ENCODE measurements around the gene PRRT4. TPM values are rescaled to one million over a fixed set of nuclear protein-coding genes. Genes with fewer than 3 reads are reported as not detected.
A peak's percentile ranks its signal among the peaks of the same experiment; 100 is the strongest.

Gene PRRT4
- total and polyA plus RNA-seq, 9 of the 15 experiments (the other 6 are each of a cell fraction or from before 2014, with no cell fraction given): not detected

GRCh38 chr7:128409596-128410450 lies 48.3 kb upstream of the PRRT4 start, which contains the start of gene IMPDH1 (continued):
- TF ChIP-seq, protein P1, sequence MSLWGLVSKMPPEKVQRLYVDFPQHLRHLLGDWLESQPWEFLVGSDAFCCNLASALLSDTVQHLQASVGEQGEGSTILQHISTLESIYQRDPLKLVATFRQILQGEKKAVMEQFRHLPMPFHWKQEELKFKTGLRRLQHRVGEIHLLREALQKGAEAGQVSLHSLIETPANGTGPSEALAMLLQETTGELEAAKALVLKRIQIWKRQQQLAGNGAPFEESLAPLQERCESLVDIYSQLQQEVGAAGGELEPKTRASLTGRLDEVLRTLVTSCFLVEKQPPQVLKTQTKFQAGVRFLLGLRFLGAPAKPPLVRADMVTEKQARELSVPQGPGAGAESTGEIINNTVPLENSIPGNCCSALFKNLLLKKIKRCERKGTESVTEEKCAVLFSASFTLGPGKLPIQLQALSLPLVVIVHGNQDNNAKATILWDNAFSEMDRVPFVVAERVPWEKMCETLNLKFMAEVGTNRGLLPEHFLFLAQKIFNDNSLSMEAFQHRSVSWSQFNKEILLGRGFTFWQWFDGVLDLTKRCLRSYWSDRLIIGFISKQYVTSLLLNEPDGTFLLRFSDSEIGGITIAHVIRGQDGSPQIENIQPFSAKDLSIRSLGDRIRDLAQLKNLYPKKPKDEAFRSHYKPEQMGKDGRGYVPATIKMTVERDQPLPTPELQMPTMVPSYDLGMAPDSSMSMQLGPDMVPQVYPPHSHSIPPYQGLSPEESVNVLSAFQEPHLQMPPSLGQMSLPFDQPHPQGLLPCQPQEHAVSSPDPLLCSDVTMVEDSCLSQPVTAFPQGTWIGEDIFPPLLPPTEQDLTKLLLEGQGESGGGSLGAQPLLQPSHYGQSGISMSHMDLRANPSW (CRISPR knock-in tag; IDR thresholded peaks at IDR 0.05): 0 out of 2 replicates have a peak, but pooled peaks have one; percentile 75
- TF ChIP-seq, protein P2, sequence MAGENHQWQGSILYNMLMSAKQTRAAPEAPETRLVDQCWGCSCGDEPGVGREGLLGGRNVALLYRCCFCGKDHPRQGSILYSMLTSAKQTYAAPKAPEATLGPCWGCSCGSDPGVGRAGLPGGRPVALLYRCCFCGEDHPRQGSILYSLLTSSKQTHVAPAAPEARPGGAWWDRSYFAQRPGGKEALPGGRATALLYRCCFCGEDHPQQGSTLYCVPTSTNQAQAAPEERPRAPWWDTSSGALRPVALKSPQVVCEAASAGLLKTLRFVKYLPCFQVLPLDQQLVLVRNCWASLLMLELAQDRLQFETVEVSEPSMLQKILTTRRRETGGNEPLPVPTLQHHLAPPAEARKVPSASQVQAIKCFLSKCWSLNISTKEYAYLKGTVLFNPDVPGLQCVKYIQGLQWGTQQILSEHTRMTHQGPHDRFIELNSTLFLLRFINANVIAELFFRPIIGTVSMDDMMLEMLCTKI (IDR thresholded peaks at IDR 0.05; ENCODE audit: partially characterized antibody): no peak
- TF ChIP-seq, protein P3, sequence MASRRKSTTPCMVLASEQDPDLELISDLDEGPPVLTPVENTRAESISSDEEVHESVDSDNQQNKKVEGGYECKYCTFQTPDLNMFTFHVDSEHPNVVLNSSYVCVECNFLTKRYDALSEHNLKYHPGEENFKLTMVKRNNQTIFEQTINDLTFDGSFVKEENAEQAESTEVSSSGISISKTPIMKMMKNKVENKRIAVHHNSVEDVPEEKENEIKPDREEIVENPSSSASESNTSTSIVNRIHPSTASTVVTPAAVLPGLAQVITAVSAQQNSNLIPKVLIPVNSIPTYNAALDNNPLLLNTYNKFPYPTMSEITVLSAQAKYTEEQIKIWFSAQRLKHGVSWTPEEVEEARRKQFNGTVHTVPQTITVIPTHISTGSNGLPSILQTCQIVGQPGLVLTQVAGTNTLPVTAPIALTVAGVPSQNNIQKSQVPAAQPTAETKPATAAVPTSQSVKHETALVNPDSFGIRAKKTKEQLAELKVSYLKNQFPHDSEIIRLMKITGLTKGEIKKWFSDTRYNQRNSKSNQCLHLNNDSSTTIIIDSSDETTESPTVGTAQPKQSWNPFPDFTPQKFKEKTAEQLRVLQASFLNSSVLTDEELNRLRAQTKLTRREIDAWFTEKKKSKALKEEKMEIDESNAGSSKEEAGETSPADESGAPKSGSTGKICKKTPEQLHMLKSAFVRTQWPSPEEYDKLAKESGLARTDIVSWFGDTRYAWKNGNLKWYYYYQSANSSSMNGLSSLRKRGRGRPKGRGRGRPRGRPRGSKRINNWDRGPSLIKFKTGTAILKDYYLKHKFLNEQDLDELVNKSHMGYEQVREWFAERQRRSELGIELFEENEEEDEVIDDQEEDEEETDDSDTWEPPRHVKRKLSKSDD (conservative IDR thresholded peaks at IDR 0.05; ENCODE audit: low read length): no peak
- no peak for TF ChIP-seq HLTF (IDR thresholded peaks at IDR 0.05)
- TF ChIP-seq ELF2 (CRISPR knock-in tag; IDR thresholded peaks at IDR 0.05): peak; percentile 72
- TF ChIP-seq ZNF324 (CRISPR knock-in tag; IDR thresholded peaks at IDR 0.05): no peak
- TF ChIP-seq PTRF (tag; IDR thresholded peaks at IDR 0.05): no peak
- TF ChIP-seq CBX3 (IDR thresholded peaks at IDR 0.05; ENCODE audit: borderline replicate concordance in 1 of 2, low read length in 2 of 2): peak in 1 of 2 experiments; percentile 56; a peak in 1 of 3 replicates
- TF ChIP-seq HSF4 (CRISPR knock-in tag; IDR thresholded peaks at IDR 0.05; ENCODE audit: borderline replicate concordance): no peak
- TF ChIP-seq SLC30A9 (CRISPR knock-in tag; IDR thresholded peaks at IDR 0.05): no peak
- 0 out of 2 replicates have a peak, but pooled peaks have one; percentile 31 for TF ChIP-seq TOE1 (IDR thresholded peaks at IDR 0.05; ENCODE audit: borderline replicate concordance)
- no peak for TF ChIP-seq TOE1 (CRISPR knock-in tag; IDR thresholded peaks at IDR 0.05; ENCODE audit: borderline replicate concordance, low read depth)
- no peak for TF ChIP-seq RBM22 (IDR thresholded peaks at IDR 0.05; ENCODE audit: low read depth, low read length, poor library complexity, severe bottlenecking)
- TF ChIP-seq ZNF696 (CRISPR knock-in tag; conservative IDR thresholded peaks at IDR 0.05): no peak
- peak; percentile 95 for TF ChIP-seq HMGN3 (IDR thresholded peaks at IDR 0.05; ENCODE audit: borderline replicate concordance, extremely low read depth, insufficient read length, low read depth, low read length)
- TF ChIP-seq ZNF695 (CRISPR knock-in tag; IDR thresholded peaks at IDR 0.05): no peak
- TF ChIP-seq TAF15 (IDR thresholded peaks at IDR 0.05; ENCODE audit: low read depth, low read length): no peak
- TF ChIP-seq NR2F6 (CRISPR knock-in tag; IDR thresholded peaks at IDR 0.05): no peak
- TF ChIP-seq RBM39 (optimal IDR thresholded peaks at IDR 0.05; ENCODE audit: low read depth, low read length): no peak
- TF ChIP-seq MTA2 (IDR thresholded peaks at IDR 0.05; ENCODE audit: low read depth): no peak
- TF ChIP-seq ZC3H4 (CRISPR knock-in tag; IDR thresholded peaks at IDR 0.05; ENCODE audit: borderline replicate concordance): no peak

Measured in K562 (cell line).